Left lung (tissue), 10 donors: ENCODE results near the gene RBM17. TPM values are rescaled to one million over a fixed set of nuclear protein-coding genes. Genes with fewer than 3 reads are reported as not detected.

ENCODE experiments used
- ATAC-seq: fragments of 200-7000 bp; cut with Tn5 transposase; one replicate; pipeline ENCODE4 v1.9.1; 2020; ENCODE audit warnings: moderate library complexity
- DNase-seq, 4 donors: peaks; one replicate each; pipeline ENCODE4 v3.0.0-alpha.2; 2013 to 2020
- H3K27ac ChIP-seq, 2 donors: fragments of 200-600 bp; sonication (generic) in 1 of 2; one replicate each; pipeline versions ENCODE4 v1.5.0 to v1.8.0; 2020 to 2021
- H3K27me3 ChIP-seq, 2 donors: fragments of 200-600 bp; sonication (generic) in 1 of 2; one replicate each; pipeline versions ENCODE4 v1.5.0 to v1.8.0; 2020 to 2021
- H3K36me3 ChIP-seq, 2 donors: fragments of 200-600 bp; sonication (generic) in 1 of 2; one replicate each; pipeline versions ENCODE4 v1.5.0 to v1.8.0; 2020 to 2021
- H3K4me1 ChIP-seq, 2 donors: fragments of 200-600 bp; one replicate each; pipeline ENCODE4 v1.8.0; 2021
- H3K4me3 ChIP-seq, 2 donors: fragments of 200-600 bp; sonication (generic) in 1 of 2; one replicate each; pipeline versions ENCODE4 v1.5.0 to v1.8.0; 2020 to 2021; ENCODE audit warnings: mild to moderate bottlenecking in 1 of 2
- H3K9me3 ChIP-seq, 2 donors: fragments of 200-600 bp; sonication (generic) in 1 of 2; one replicate each; pipeline versions ENCODE4 v1.5.0 to v1.8.0; 2020 to 2021
- intact Hi-C, 2 donors: fragments of 100-400 bp; cut with DNase I; formaldehyde crosslinking; loops; one replicate each; pipeline versions ENCODE4 v1.11.2 to v1.14.2; 2022
- polyA plus RNA-seq, 6 donors: library from polyadenylated mRNA; unstranded; fragments of 120-200 nt; gene quantifications; one replicate each; pipeline ENCODE4 v1.2.1, GENCODE V29; 2013; ENCODE audit not compliant: insufficient read length in 6 of 6
- total RNA-seq, 2 donors: library from RNA; stranded (reverse); fragmentation: NEBNext Ultra II Directional; extraction: Animal tissue kit (Norgen Biotek cat#: 25700); gene quantifications; one replicate each; pipeline ENCODE4 v1.2.1, GENCODE V29; 2021
- TF ChIP-seq, protein P1 (sequence below), 2 donors: fragments of 200-600 bp; sonication (generic) in 1 of 2; IDR thresholded peaks; one replicate each; pipeline versions ENCODE4 v1.5.0 to v1.8.0; 2021; ENCODE audit warnings: antibody characterized with exemption in 2 of 2
- donor health status: DM: no; HTN: yes; CAD: no.
- donor health status: DM: no; HTN: no; CAD: no.

RBM17 gene
- total and polyA plus RNA-seq, 8 donors, result 63.2 to 215 (median 185) TPM

DNA sequence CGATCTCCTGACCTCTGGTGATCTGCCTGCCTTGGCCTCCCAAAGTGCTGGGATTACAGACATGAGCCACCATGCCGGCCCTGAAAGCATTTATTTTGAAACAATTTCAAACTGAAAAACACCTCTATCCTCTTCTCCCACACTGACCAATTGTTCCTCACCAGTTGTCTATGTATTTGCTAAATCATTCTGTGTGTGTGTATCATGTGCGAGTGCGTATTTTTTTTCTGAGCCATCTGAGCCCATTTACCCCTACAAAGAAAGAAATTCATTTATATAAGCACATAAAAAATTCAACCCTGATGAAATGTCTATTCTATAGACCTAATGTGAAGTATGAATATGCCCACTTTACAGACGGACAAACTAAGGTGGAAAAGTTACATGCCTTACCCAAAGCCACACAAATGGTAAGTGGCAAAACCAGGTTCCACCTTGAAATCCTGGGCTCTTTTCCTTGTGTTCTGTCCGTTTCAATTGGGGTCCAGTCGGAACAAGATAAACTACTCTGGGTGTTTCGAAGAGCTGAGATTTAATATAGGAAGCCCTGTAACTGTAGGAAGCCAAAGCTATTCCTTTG lies 46.8 kb downstream of the RBM17 start:
- Histone ChIP-seq H3K9me3 (no peaks in the 10 kb centered on the region), H3K27me3 (peaks cover 0 to 27% of the 10 kb centered on the region in 2 donors), H3K27ac (no peak overlapping the region), H3K36me3 (no peaks in the 10 kb centered on the region), H3K4me3 (no peak overlapping the region), H3K4me1 (peaks cover 0 to 7% of the 10 kb centered on the region in 2 donors)
- DNase-seq (no peak), ATAC-seq (no peak)
- intact Hi-C loops, result no loop called here
- TF ChIP-seq, protein P1, sequence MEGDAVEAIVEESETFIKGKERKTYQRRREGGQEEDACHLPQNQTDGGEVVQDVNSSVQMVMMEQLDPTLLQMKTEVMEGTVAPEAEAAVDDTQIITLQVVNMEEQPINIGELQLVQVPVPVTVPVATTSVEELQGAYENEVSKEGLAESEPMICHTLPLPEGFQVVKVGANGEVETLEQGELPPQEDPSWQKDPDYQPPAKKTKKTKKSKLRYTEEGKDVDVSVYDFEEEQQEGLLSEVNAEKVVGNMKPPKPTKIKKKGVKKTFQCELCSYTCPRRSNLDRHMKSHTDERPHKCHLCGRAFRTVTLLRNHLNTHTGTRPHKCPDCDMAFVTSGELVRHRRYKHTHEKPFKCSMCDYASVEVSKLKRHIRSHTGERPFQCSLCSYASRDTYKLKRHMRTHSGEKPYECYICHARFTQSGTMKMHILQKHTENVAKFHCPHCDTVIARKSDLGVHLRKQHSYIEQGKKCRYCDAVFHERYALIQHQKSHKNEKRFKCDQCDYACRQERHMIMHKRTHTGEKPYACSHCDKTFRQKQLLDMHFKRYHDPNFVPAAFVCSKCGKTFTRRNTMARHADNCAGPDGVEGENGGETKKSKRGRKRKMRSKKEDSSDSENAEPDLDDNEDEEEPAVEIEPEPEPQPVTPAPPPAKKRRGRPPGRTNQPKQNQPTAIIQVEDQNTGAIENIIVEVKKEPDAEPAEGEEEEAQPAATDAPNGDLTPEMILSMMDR (IDR thresholded peaks at IDR 0.05), result no peak

DNA sequence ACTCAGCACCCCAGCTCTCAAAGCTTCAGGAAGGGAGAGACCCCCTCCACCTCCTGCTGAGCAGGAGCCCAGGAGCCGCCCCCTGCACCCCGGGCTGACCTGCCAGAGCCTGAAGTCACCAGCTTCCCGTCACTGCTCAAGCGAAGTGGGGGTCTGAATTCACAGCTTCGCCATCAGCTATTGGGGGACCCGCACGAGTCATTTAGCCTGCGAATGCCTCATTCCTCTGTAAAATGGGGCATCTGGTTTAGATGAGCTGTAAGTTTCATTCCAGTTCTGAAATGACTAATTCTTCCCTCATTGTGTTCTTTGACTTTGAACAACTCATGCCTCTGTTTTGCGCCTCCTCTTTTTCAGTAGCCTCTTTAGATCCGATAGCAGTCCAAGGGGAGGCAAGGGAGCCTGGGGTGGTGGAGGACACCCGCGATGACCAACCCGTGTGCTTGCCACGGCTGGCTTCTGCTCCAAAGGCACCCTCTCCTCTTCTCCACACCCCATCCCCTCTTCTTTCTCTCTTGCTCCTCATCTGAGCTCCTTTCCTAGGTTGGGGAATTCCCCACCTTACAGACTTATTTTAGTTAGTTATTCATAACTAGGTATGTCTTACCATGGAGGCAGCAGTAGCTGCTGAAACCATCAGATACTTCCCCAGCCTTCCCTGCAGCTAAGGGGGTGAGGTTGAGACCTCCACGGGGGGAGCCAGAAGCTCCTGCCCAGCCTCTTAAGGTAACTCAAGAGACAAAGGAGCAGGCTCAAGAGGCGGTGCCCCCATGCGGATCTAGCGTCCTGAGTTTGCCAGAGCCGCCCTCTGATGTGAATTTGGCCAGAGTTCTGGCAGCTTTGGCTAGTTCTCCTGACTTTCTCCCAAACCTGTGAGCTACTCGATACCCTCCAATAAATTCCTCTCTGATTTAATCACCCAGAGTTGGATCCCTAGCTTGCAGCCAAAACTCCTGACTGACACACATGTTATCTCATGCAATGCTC lies 47.7 kb downstream of the RBM17 start:
- H3K36me3 ChIP-seq, result no peaks in the 10 kb centered on the region
- H3K27ac ChIP-seq, result no peak overlapping the region
- no peak for ATAC-seq
- peaks cover 0 to 15% of the 10 kb centered on the region in 2 donors for H3K4me1 ChIP-seq
- peak in 1 of 4 donors; percentile 29 for DNase-seq
- H3K27me3 ChIP-seq, result peaks cover 0 to 28% of the 10 kb centered on the region in 2 donors
- no peak overlapping the region for H3K4me3 ChIP-seq
- intact Hi-C loops, result no loop called here
- H3K9me3 ChIP-seq, result no peaks in the 10 kb centered on the region
- TF ChIP-seq, protein P1 (IDR thresholded peaks at IDR 0.05), result no peak

DNA sequence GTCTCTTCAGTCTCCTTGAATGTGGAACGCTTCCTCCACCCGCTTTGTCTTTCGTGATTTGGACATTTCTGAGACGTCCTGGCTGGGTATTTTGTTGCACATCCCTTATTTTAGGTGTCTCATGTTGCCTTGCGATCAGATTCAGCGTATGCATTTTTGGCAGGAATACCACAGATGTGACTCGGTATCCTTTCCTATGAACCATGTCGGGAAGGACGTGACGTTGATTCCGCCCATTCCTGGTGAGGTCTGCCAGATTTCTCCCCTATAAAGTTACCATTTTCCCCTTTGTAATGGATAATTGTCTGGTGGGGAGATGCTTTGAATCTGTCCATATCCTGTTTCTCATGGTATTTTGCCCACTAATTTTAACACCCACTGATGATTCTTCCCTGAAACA lies 49.6 kb downstream of the RBM17 start:
- peaks cover 0 to 28% of the 10 kb centered on the region in 2 donors for H3K27me3 ChIP-seq

DNA sequence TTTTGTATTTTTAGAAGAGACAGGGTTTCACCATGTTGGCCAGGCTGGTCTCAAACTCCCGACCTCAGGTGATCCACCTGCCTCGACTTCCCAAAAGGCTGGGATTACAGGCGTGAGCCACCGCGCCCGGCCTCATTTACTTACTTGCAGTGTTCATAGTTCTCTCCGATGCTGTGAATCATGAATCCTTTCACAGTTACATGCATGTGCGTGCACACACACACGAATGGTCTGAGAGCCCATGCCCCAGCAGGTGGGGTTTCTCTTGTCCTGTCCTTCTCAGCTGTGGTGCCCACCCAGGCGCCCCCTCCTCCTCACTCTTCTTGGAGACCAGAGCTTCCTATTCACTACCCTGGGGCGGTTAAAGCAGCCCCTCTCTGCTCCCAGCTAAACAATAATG lies 50.6 kb downstream of the RBM17 start:
- H3K27ac ChIP-seq, result no peak overlapping the region

More for the DNA sequence above, 49.6 kb downstream of the RBM17 start:
- DNase-seq, result no peak
- Histone ChIP-seq H3K4me3 (no peak overlapping the region), H3K9me3 (no peaks in the 10 kb centered on the region), H3K4me1 (peaks cover 0 to 30% of the 10 kb centered on the region in 2 donors), H3K27ac (no peak overlapping the region), H3K36me3 (no peaks in the 10 kb centered on the region)
- intact Hi-C loops, result no loop called here
- TF ChIP-seq, protein P1 (IDR thresholded peaks at IDR 0.05), result no peak
- no peak for ATAC-seq

More for the DNA sequence above, 50.6 kb downstream of the RBM17 start:
- intact Hi-C loops, result no loop called here
- TF ChIP-seq, protein P1 (IDR thresholded peaks at IDR 0.05), result no peak
- Histone ChIP-seq H3K4me3 (no peak overlapping the region), H3K9me3 (no peaks in the 10 kb centered on the region), H3K4me1 (peaks cover 0 to 36% of the 10 kb centered on the region in 2 donors), H3K27me3 (peaks cover 0 to 28% of the 10 kb centered on the region in 2 donors), H3K36me3 (no peaks in the 10 kb centered on the region)
- ATAC-seq (no peak), DNase-seq (peak in 1 of 4 donors; percentile 40)
